Neural progenitor cell (in vitro differentiated cells): ENCODE results near the gene NR3C2.

ENCODE experiments used
- CTCF ChIP-seq: fragments of 200-600 bp; sonication (generic); IDR thresholded peaks from 2 replicates; pipeline ENCODE4 v1.5.1; 2017; ENCODE audit warnings: antibody characterized with exemption, mild to moderate bottlenecking
- EZH2 ChIP-seq: fragments of 200-600 bp; sonication (generic); IDR thresholded peaks from 2 replicates; pipeline ENCODE4 v1.6.1; 2017; ENCODE audit warnings: antibody characterized with exemption, mild to moderate bottlenecking, moderate library complexity

GRCh38 chr4:148110169-148110568 lies 332.0 kb downstream of the NR3C2 start:
- TF ChIP-seq CTCF = no peak
- no peak for TF ChIP-seq EZH2
